Keratinocyte (primary cell): Measurements from ENCODE around the gene ARID1B. TPM values are rescaled to one million over a fixed set of nuclear protein-coding genes. Genes with fewer than 3 reads are reported as not detected.

Experiments
- DNase-seq: peaks from one replicate; pipeline ENCODE4 v3.0.0-alpha.2; 2011; ENCODE audit warnings: low read depth, missing footprints, low spot score
- FAIRE-seq: peaks from 2 replicates; lab custom pipeline; 2011; peaks lifted over from hg19 to GRCh38; lab: Jason Lieb, UNC
- H2AFZ ChIP-seq: 2 replicates; pipeline ENCODE4 v1.6.0; 2012; ENCODE audit warnings: low read length, control low read depth, inconsistent platforms; ENCODE audit not compliant: control insufficient read depth
- H3K27ac ChIP-seq: 2 replicates; pipeline ENCODE4 v1.5.1; 2011; ENCODE audit warnings: low read length; ENCODE audit not compliant: control insufficient read depth, insufficient read depth
- H3K27me3 ChIP-seq: 3 replicates; pipeline ENCODE4 v1.6.0; 2011; ENCODE audit warnings: low read length; ENCODE audit not compliant: control insufficient read depth, insufficient read depth; ENCODE audit errors: extremely low read depth
- H3K36me3 ChIP-seq, 2 experiments: 2 replicates in 1 of 2; 3 replicates in 1 of 2; pipeline ENCODE4 v1.5.1; 2011; ENCODE audit warnings: low read length in 2 of 2, mild to moderate bottlenecking in 1 of 2; ENCODE audit not compliant: control insufficient read depth in 2 of 2, insufficient read depth in 2 of 2; ENCODE audit errors: extremely low read depth in 1 of 2
- H3K4me1 ChIP-seq: 3 replicates; pipeline ENCODE4 v1.5.1; 2011; ENCODE audit warnings: low read length; ENCODE audit not compliant: control insufficient read depth, insufficient read depth; ENCODE audit errors: extremely low read depth
- H3K4me2 ChIP-seq: 3 replicates; pipeline ENCODE4 v1.6.0; 2011; ENCODE audit warnings: low read depth, low read length; ENCODE audit not compliant: control insufficient read depth, insufficient read depth; ENCODE audit errors: extremely low read depth
- H3K4me3 ChIP-seq, 3 experiments: fragments of 200-600 bp in 1 of 3; sonication (generic) in 1 of 3; 2 replicates in 2 of 3; 3 replicates in 1 of 3; pipeline ENCODE4 v1.5.1; 2011 to 2016; ENCODE audit warnings: low read length in 3 of 3, mild to moderate bottlenecking in 3 of 3, control low read depth in 2 of 3, inconsistent platforms in 1 of 3, low read depth in 1 of 3, mixed read lengths in 1 of 3, mixed run types in 1 of 3, moderate library complexity in 1 of 3; ENCODE audit not compliant: control insufficient read depth in 2 of 3, insufficient read depth in 2 of 3; ENCODE audit errors: extremely low read depth in 1 of 3
- H3K79me2 ChIP-seq: 2 replicates; pipeline ENCODE4 v1.6.0; 2012; ENCODE audit warnings: low read length; ENCODE audit not compliant: control insufficient read depth, insufficient read depth
- H3K9ac ChIP-seq: 3 replicates; pipeline ENCODE4 v1.6.0; 2011; ENCODE audit warnings: low read length; ENCODE audit not compliant: control insufficient read depth, insufficient read depth; ENCODE audit errors: extremely low read depth
- H3K9me1 ChIP-seq: 3 replicates; pipeline ENCODE4 v1.6.0; 2011; ENCODE audit warnings: low read length; ENCODE audit not compliant: control insufficient read depth, insufficient read depth; ENCODE audit errors: extremely low read depth
- H3K9me3 ChIP-seq: 2 replicates; pipeline ENCODE4 v1.5.1; 2012; ENCODE audit warnings: low read depth, low read length; ENCODE audit not compliant: control insufficient read depth
- H4K20me1 ChIP-seq: 3 replicates; pipeline ENCODE4 v1.6.0; 2011; ENCODE audit warnings: low read length; ENCODE audit not compliant: control insufficient read depth, insufficient read depth; ENCODE audit errors: extremely low read depth
- EZH2 ChIP-seq: IDR thresholded peaks from one replicate; pipeline ENCODE4 v1.6.1; 2012; ENCODE audit warnings: inconsistent platforms, mild to moderate bottlenecking, low read length, moderate library complexity
- dilution Hi-C: fragments of 300-500 bp; cut with MboI; formaldehyde crosslinking; loops from one replicate; pipeline ENCODE4 v1.7.0; 2020; ENCODE audit warnings: low sequenced_read_pairs; ENCODE audit not compliant: extremely low pct_ligation_motif_present
- polyA plus RNA-seq, 5 experiments: library from polyadenylated mRNA; depleted of rRNA in 3 of 5; stranded (reverse) in 3 of 5; stranded (forward) in 1 of 5; unstranded in 1 of 5; fragments of >200 nt; gene quantifications; 1 replicate in 1 of 5; 2 replicates in 3 of 5; 3 replicates in 1 of 5; pipeline versions ENCODE4 v1.2.1 to v1.2.3, GENCODE V29; 2011 to 2012; ENCODE audit warnings: missing spikeins in 2 of 5, low read depth in 1 of 5, low replicate concordance in 1 of 5
- TF ChIP-seq, protein P1 (sequence below), 3 experiments: IDR thresholded peaks in 1 of 3; conservative IDR thresholded peaks in 1 of 3; optimal IDR thresholded peaks in 1 of 3; 2 replicates in 2 of 3; 3 replicates in 1 of 3; pipeline versions ENCODE3 to v1.5.1; 2011; ENCODE audit warnings: low read length in 3 of 3, mild to moderate bottlenecking in 3 of 3, moderate library complexity in 2 of 3, control low read depth in 1 of 3, inconsistent platforms in 1 of 3; ENCODE audit not compliant: insufficient read depth in 2 of 3; ENCODE audit errors: extremely low read depth in 1 of 3

ARID1B gene
- polyA plus RNA-seq, 1 donor (not counting 4 experiments of a cell fraction or from before 2014, with no cell fraction given), result 14.9 TPM

- dilution Hi-C loops, result no loop called here
- Histone ChIP-seq H3K4me3 (no peak overlapping the region), H2AFZ (no peak overlapping the region), H3K27ac (no peak overlapping the region), H3K27me3 (peaks cover 50% of the 10 kb centered on the region), H3K79me2 (no peaks in the 10 kb centered on the region), H4K20me1 (no peaks in the 10 kb centered on the region), H3K9ac (no peak overlapping the region), H3K36me3 (no peaks in the 10 kb centered on the region), H3K4me1 (peaks cover 18% of the 10 kb centered on the region), H3K4me2 (no peak overlapping the region), H3K9me3 (no peaks in the 10 kb centered on the region), H3K9me1 (no peaks in the 10 kb centered on the region)
- DNase-seq, result no peak
- TF ChIP-seq, protein P1, sequence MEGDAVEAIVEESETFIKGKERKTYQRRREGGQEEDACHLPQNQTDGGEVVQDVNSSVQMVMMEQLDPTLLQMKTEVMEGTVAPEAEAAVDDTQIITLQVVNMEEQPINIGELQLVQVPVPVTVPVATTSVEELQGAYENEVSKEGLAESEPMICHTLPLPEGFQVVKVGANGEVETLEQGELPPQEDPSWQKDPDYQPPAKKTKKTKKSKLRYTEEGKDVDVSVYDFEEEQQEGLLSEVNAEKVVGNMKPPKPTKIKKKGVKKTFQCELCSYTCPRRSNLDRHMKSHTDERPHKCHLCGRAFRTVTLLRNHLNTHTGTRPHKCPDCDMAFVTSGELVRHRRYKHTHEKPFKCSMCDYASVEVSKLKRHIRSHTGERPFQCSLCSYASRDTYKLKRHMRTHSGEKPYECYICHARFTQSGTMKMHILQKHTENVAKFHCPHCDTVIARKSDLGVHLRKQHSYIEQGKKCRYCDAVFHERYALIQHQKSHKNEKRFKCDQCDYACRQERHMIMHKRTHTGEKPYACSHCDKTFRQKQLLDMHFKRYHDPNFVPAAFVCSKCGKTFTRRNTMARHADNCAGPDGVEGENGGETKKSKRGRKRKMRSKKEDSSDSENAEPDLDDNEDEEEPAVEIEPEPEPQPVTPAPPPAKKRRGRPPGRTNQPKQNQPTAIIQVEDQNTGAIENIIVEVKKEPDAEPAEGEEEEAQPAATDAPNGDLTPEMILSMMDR (optimal IDR thresholded peaks at IDR 0.05 in 1 of 3, IDR thresholded peaks at IDR 0.05 in 1 of 3, conservative IDR thresholded peaks at IDR 0.05 in 1 of 3; ENCODE audit: extremely low read depth in 1 of 3, insufficient read depth in 2 of 3, low read length in 3 of 3), result no peak
- no peak for TF ChIP-seq EZH2
- FAIRE-seq, result no peak
Measured at GRCh38 chr6:157238346-157238745, 461.2 kb downstream of the ARID1B start.

DNA sequence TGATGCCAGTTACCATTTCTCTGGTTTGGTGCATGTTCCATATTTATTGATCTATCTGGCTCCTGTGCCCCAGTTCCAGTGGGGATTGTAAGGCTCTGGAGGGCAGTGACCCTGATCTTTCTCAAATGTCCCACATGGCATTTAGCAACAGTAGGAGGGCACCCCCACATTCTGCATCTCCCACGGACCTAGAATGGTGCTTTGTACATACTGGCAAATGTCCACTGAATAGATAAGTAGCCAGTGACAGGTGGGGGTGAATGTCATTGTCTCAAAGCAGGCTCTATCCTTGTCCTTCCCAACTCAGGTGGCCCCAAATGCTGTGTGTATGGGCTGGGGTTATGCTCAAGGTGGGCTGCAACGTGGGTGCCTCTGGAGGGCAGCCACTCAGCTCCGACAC lies 462.0 kb downstream of the ARID1B start:
- no peak overlapping the region for H2AFZ ChIP-seq
- FAIRE-seq (no peak), DNase-seq (no peak)
- no peak overlapping the region for H3K9ac ChIP-seq
- H3K36me3 ChIP-seq, result no peaks in the 10 kb centered on the region
- peaks cover 18% of the 10 kb centered on the region for H3K4me1 ChIP-seq
- H3K9me3 ChIP-seq, result no peaks in the 10 kb centered on the region
- H3K4me2 ChIP-seq, result no peak overlapping the region
- H3K4me3 ChIP-seq, result no peak overlapping the region
- no peak overlapping the region for H3K27ac ChIP-seq
- no peaks in the 10 kb centered on the region for H3K9me1 ChIP-seq
- dilution Hi-C loops, result no loop called here
- no peaks in the 10 kb centered on the region for H4K20me1 ChIP-seq
- peaks cover 50% of the 10 kb centered on the region for H3K27me3 ChIP-seq
- TF ChIP-seq, protein P1 (optimal IDR thresholded peaks at IDR 0.05 in 1 of 3, IDR thresholded peaks at IDR 0.05 in 1 of 3, conservative IDR thresholded peaks at IDR 0.05 in 1 of 3; ENCODE audit: extremely low read depth in 1 of 3, insufficient read depth in 2 of 3, low read length in 3 of 3), result no peak
- TF ChIP-seq EZH2, result no peak
- H3K79me2 ChIP-seq, result no peaks in the 10 kb centered on the region
